Effector CD8-positive, alpha-beta T cell (primary cell): Measurements from ENCODE around the gene FGF12.

ENCODE experiments used
- DNase-seq: peaks from one replicate; lab custom pipeline; 2025; lab: John Stamatoyannopoulos, UW

Gene FGF12

DNA sequence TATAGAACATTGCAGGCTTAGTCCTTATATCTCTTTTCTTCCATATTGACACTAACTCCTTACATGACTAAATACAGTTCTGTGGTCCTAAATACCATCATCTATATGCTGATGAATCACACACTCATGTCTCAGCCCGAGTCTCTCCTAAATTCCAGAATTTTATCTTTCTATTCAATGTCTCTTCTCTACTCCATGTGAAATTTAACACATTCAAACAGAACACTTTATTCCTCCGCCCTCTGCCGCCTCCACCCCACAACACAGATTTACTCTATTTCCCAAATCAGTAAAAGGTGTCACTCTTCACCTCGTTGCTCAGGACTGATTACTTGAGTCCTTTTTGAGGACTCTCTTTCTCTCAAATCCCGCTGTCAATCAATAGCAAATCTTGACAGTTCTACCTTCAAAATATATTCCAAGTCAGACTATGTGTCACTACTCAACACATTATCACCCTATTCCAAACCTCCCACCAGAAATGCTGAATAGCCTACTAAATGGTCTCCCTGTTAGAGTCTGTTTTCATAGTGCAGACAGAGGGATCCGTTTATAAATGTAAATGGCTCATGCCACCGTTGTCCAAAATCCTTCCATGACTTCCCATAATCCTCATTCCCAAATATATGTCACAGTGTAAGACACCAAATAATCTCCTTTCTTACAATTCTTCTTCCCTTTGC is 230.3 kb downstream of the FGF12 start:
- DNase-seq, result no peak

DNA sequence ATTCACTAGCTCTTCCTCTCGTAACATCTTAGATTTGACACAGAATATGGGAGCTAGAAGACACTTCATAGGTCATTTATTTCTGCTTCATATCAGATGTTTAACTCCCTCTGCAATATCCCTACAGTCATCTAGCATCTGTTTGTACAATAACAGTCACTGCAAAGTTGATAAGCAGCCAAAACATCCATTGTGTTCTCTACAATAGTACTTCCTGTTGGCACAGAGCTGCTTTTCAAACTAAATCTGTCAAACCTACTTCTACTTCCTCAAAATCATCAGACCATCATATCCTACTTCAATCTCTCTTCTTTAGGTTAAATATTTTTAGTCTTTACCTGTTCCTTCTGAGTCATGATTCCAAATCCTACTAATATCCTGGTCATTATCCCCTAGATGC is 233.2 kb downstream of the FGF12 start:
- no peak for DNase-seq

DNA sequence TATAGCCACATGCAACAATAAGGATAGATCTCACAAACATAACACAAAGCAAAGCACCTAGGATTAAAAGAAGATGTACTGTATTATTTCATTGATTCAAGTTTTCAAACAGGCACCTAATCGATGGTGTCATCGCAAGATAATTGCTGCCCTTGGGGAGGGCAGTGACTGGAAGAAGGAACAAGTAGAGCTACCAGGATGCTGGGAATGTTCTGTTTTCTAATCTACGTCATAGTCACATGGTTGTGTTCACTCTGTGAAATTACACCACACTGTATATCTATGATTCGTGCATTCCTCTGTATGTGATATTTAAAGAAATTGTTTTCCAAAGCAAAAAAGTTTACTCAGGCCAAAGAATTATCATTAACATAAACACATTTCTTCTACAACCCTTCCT is 236.6 kb downstream of the FGF12 start:
- DNase-seq, result no peak

DNA sequence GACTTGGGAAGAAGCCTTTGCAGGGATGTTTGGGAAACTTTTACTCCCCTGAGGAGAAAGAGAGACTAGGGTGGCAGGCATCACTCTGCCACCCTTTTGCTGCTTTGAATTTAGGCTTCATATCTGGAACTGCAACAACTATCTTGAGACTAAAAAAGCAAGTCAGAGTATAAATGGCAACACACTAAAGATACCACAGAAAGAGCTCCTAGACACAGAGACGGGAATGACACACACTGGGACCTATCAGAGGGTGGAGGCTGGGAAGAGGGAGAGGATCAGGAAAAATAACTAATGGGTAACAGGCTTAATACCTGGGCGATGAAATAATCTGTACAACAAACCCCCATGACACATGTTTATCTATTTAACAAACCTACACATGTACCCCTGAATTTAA is 237.8 kb downstream of the FGF12 start:
- DNase-seq, result no peak

DNA sequence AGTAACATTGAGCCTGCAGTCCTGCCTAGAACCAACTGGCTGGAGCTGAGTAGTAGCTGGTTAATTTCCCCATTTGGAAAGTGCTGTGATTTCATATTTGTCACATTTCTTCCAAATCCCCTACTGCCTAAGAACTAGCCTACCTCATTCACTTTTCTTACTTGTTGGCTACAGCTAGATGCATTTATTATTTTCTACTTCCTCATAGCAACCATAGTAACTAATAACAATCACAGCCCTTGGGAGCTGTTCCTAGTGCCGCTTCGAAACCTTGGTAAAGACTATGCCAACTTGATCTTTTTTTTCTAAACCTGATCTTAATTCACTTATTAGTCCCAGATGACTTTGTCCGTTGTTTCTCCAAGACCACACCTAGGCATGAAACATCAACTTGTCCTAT is 240.3 kb downstream of the FGF12 start:
- DNase-seq, result no peak

DNA sequence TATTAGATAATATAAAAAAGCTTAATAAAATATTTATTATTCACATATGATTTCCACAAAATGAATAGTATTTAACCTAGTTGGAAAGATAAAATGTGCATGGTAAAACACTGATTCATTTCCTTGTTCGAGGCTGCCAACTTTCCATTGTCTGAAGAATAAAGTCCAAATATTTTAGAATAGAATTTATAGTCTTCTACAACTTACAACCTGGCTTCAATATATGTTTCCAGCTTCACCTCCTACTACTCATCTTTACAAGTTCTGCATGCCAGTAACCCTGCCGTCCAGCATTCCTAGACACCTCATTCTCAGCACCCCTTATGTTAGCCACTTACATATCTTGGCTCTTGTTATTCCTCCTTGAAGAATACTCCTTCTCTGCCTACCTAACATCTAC is 244.5 kb downstream of the FGF12 start:
- DNase-seq, result no peak

DNA sequence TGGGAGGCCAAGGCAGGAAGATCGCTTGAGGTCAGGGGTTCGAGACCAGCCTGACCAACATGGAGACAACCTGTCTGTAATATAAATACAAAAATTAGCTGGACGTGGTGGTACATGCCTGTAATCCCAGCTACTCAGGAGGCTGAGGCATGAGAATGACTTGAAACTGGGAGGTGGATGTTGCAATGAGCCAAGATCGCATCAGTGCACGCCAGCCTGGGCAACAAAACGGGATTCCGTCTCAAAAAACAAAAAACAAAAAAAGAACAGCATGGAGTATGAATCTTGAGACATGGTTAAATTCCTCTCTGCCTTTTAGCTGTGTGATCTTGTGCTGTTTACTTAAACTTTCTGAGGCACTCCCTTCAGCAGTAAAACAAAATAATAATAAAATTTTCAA is 244.9 kb downstream of the FGF12 start:
- no peak for DNase-seq

DNA sequence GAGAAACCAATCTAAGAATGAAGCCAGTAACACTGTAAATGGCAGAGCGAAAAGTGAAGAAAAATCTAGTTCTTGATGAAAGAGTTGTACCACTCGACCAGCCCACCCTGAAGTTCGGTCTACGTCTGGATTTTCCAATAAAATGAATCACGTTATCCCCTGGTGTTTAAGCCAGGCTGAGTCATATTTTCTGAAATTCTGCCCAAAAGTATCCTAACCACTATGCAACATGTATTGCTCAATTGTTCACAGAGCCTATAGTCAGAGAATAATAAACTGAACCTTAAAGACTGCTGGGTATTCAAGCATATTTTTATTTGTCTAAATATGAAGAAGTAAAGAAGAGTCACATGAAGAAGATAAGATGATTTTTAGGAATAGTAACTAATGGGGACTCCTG is 245.7 kb downstream of the FGF12 start:
- no peak for DNase-seq

DNA sequence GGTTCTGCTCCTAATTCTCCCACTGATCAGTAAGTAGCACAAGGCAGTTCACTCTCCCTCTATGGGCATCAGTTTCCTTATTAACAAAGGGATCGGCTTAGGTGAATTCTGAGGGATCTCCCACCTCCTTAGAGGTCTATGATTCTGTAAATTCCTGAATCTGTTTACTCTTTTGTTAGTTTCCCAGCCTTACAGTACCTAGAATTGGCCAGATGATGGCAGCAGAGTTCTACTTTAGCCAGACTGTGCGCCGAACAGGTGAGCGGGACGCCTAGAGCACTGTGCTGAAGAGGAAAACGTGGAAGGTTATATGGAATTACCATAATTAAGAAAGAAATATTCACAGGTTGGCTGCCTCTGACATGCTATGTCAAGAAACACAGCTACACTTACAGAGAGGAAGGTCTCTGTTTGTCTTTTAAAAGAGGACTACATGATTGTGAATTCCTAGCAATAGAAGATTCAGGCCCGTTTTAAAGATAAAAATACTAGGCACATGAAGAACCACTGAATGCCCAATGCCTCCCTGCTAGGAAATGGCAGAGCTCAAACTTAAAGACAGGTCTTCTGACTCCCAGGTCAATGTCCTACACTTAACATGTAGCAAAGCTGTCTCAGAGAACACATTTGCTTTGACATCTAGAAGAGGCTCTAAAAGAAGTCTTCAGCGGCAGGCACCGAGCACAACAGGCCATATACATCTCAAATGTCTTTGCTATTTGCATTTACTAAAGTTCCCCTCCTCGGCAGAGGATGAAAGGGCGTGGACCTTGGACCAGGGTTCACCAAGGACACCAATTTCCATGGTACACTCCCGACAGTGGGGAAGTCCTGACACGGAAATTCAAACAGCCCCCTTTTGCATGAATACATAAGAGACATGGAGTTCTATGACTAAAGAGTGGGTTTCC is 259.9 kb downstream of the FGF12 start:
- DNase-seq, result peak; percentile 10

DNA sequence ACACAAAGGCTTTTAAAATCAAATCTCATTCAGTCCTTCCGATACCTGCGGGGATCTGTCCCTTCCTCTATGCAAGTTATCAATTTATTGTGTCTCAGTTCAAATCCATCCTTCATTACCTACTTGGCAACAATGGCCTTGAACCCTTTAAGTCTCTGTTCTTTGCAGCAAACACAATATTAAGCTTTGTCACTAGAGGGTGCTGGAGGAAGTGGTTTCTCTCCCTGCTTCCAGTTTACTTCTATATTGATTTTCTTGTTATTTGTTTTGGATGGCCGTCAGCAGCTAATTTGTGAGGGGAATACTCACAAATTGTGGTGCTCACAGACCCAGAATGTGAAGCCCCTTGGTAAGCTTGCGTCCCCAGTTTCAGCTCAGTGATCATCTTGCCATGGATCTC is 278.3 kb downstream of the FGF12 start:
- no peak for DNase-seq

DNA sequence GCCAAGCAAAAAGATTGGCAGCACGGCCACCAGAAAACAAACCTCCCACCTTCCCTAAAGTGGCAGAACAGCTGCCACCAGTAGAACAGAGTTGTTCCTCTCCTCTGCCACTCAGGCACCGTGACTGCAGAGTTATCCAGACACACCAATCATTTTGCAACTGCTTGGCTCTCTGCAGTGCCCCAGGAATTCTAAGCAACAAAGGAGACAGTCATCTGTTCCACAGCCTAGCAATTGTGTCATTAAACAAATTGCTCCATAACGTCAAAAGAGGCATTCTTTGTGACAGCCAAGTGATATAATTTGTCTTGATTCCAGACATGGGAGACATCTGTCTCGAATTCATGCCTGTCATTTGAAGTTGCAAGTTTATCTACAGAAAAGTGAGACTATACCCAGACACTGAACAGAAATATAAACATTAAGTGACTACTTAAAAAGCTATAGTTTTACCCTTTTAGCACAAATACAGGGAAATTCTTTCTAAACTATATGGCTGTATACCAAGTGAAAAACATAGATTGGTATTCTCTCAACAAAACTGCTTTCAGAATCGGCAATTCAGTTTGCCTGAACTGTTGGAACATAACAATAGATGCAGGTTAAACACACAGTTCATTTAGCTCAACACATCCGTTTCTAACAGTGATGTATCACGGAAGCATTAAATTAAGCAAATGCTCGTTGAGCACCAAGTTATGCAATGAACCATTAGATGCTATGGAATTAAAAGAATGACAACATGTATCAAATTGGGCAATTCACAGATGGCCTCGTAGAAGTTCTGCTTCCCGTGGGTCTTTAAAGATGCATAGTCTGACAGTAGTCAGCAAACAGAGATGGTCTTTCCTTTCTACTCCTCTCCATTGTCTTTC is 281.3 kb downstream of the FGF12 start:
- no peak for DNase-seq

DNA sequence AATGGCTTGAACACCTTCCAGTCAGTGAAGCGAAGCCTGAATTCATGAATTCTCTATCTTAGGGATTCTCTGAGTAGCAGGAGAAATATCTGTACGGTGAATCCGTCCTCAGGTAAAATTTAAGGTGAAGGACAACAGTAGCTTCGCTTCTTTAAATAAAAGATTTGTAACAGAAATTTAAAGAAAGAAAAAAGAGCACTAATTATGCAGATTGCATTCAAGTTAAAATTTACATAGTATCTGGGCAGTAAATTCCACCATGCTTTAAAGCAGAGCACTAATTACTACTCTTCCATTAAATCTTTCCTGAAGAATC is 282.6 kb downstream of the FGF12 start:
- DNase-seq, result no peak

DNA sequence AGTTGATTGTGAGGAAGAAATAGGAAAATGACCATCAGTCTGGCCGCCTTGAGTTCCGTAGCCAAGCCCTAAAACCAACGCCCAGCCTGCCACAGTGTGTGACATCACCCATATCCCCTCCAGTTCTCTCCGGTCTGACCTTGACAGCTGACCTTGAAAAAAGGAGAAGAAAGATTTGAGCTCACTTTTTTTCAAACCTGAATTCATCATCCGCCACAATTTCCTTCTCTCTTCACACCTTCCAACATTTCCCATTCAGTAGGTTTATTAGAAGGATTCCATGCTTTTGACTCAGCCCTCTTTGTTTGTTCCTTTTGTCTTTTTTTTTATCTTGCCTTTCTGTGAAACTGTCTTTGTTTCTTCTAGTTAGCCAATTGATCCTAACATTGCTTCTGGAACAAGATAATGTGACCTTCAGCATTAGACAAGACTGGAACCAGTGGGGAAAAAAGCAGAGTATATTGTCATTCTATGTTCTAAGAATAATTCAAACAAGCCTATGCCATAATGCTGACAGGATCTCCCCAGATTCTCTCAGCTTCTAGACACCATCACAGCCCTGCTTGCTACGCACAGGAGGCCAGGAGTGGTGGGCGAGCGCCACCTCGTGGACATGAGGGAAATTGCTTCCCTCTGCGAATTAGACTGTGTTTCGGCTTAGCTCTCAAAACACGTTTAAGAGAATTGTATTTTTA is 283.1 kb downstream of the FGF12 start:
- DNase-seq, result peak; percentile 2

DNA sequence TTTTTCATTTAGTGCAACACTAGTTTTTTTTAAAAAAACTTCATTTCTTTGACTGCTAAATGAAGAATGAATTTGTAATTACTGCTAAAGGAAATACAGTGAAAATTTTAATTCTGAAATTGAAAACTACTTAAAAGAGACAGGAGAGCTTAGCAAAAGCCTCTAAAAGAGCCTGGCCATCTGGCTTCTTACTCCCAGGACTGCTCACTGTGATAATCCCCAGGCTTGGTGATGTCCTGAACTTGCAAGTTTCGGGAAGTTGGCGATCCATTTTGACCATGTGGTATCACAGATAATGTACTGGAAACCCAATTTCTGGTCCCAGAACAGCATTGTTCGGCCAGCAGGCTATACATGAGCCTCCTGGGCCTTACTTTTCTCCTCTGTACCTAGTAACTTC is 292.1 kb downstream of the FGF12 start:
- DNase-seq, result no peak

DNA sequence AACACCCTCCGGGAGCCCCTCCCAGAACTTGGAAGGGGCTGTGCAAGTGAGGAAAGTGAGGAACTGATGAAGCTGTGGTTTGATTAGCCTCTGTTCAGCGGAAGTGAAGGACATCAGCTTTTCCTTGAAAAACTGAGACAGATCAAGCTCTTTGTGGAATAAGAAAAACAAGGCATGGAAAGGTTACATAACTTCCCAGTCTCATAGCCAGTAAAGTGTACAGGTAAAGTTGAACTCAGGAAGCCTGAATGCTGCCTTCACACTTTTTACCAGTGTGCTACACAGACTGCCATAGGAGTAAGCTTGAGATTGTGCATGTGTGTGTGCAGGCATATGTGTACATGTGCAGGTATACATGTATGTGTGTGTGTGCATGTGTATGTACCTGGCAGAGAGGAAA is 293.2 kb downstream of the FGF12 start:
- no peak for DNase-seq

DNA sequence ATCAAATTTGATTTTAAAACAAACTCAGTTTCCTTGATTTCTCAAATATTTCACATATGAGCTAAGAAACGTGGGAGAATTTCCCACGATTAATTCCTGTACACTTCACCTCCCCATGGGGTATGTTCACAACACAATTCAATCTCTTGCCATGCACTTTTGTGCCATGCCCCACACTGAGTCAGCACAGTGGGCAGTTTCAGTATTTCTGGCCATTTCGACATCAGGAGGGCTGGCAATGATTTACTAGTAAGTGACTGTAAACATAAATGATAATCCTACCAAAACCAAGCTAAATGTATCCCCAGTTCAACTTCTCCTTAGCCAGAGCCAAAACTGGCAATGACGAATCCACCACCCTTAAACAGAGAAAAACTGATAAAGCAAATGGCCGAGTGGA is 293.6 kb downstream of the FGF12 start:
- DNase-seq, result no peak

DNA sequence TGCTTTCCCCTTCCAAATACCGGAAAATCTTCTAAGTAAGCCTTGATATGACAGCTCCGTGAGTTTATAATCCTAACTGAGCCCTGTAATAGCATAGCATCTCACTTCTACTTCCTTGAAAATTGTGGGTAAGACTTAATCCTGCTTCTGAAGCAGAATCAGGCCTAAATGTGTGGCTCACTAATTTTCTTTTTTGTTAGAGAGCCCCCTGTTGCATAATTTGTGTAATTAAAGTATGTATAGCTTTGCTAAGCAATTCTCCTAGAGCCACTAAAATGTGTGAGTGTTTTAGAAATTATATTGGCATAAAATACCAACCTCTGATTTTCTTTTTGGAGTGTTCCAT is 304.4 kb downstream of the FGF12 start:
- no peak for DNase-seq

DNA sequence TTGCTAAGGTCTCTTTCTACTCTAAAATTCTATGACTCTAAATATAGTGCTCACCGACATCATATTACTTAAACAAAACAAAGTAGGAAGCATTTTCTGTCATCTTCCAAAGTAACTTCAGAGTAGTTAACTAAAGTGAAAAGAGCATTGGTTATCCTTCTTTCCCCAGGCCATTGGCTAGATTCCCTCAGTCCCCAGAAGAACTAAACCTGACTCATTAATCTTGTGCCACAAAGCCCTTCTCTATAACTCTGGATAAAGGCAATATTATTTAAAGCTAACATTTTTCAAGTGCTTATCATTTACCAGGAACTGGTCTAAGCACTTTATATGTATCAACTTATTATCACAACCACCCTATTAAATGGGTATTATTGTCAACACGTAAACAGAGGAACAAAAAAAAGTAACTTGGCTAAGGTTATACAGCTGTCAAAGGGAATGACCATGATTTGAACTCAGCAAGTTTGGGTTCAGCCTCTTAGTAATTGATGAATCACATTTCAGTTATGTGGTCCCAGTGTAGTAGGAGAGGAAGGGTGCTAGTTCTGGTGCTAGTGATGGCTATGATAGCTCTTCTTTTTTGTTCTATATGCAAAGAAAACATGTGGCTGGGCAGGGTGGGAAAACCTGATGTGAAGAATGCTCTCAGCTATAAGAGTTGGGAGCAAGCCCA is 304.9 kb downstream of the FGF12 start:
- no peak for DNase-seq

DNA sequence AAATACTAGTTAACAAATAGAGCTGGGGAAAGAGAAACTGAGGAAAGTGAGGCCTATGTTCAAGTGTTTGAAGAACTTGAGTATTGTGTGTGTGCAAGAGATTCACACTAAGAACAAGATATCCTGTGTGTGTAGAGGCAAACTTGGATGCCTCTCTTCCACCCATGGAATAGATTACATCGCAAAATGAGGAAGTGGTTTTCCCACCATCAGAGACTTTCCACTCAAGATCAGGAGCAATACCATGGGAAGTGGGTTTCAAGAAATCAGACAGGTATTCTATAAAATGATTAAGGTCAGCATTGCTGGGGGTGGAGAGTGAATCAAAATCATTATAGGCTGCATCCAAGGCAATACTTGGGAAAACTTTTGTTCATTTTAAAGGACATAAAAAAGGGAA is 308.0 kb downstream of the FGF12 start:
- DNase-seq, result no peak

DNA sequence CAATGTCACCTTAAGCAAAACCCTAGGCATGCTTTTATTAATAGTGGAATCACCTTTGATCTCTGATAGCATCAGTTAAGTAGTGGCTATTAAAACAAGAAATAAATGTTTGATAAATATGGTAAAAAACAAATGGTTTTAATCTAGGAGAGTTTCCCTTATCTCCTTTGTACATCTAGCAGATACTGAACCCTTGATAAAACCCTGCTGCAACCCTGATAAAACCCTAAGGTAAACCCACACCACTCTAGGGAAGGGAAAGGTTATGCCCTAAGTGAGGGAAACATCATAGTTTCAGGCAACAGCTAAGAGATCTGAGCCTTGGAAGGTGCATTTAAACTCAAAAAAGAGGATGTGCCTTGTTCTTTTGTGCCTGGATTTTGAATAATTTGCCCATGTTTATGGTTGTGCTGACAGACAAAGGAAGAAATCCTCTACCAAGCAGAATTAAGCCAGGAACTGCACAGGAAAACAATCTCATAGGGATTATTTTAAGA is 309.7 kb downstream of the FGF12 start:
- DNase-seq, result no peak

DNA sequence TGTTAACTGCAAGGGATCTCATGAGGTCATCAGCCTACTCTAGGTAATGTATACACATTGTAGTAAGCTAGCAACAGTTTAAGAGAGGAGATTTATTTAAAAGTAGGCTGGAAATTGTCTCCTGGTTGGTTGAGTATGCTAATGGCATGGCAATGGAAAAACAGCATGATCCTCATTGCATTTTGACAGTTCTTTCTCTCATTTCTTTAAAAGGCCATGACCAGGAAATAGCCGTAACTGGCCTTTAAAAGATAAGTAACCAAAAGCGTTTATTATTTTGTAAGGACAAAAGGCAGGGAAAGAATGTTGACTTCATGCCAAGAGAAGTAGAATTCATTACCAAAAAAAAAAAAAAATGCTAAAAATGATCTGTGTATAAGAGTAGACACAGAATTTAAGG is 310.3 kb downstream of the FGF12 start:
- DNase-seq, result no peak
